HL-60 (cell line): ENCODE data around the gene WDR90.

Experiments
- POLR2AphosphoS5 ChIP-seq: IDR thresholded peaks from 2 replicates; pipeline ENCODE4 v1.6.1; 2012; ENCODE audit warnings: low read depth
- TF ChIP-seq, protein P1 (sequence below): IDR thresholded peaks from one replicate; pipeline ENCODE4 v1.5.1; 2011; ENCODE audit warnings: low read length, control low read depth, inconsistent platforms; ENCODE audit not compliant: insufficient read depth

DNA sequence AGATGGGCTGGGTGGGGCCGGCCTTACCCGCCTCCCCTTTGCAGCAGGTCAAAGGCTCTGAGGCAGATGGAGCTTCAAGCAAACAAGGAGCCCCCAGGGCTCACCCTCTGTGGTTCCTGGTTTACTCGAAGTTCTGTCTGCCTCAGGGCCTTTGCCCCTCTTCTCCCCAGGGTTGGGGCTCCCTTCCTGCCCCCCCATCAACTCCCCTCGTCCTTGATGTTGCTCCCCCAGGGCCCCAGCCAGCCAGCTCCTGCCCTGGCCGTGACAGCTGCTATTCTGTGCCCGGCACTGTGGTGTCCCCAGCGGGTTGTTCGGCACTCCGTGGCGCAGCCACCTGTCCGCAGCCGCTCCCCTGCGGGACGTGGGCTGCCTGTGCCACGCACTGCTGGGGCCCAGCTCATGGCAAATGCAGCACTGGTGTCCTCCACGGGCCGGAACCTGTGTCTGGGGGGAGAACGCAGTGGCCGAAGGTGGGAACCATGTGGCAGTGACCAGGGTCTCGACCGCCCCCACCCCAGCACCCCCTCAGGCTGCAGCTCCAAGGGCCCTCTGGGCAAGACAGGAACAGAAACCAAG, 61.4 kb downstream of the WDR90 start:
- TF ChIP-seq, protein P1, sequence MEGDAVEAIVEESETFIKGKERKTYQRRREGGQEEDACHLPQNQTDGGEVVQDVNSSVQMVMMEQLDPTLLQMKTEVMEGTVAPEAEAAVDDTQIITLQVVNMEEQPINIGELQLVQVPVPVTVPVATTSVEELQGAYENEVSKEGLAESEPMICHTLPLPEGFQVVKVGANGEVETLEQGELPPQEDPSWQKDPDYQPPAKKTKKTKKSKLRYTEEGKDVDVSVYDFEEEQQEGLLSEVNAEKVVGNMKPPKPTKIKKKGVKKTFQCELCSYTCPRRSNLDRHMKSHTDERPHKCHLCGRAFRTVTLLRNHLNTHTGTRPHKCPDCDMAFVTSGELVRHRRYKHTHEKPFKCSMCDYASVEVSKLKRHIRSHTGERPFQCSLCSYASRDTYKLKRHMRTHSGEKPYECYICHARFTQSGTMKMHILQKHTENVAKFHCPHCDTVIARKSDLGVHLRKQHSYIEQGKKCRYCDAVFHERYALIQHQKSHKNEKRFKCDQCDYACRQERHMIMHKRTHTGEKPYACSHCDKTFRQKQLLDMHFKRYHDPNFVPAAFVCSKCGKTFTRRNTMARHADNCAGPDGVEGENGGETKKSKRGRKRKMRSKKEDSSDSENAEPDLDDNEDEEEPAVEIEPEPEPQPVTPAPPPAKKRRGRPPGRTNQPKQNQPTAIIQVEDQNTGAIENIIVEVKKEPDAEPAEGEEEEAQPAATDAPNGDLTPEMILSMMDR = no peak
- TF ChIP-seq POLR2AphosphoS5 = no peak
